Activated CD4-positive, alpha-beta T cell treated with anti-CD3 and anti-CD28 coated beads for 36 hours (primary cell): ENCODE data around the gene AP2A2. TPM values are rescaled to one million over a fixed set of nuclear protein-coding genes. Genes with fewer than 3 reads are reported as not detected.
A peak's percentile ranks its signal among the peaks of the same experiment; 100 is the strongest.

Experiments used
- ATAC-seq: fragments of 200-7000 bp; cut with Tn5 transposase; one replicate; pipeline ENCODE4 v1.10.0; 2021; ENCODE audit warnings: mild to moderate bottlenecking, moderate library complexity
- CTCF ChIA-PET: fragments of 350-600 bp; sonication (Branson Sonifier 250); formaldehyde crosslinking; loops from one replicate; lab custom pipeline; 2021; ENCODE audit warnings: antibody characterized with exemption; lab: Charles Lee
- POLR2A ChIA-PET: fragments of 350-600 bp; sonication (Branson Sonifier 250); formaldehyde crosslinking; loops from one replicate; lab custom pipeline; 2021; ENCODE audit warnings: antibody characterized with exemption, inconsistent platforms; lab: Charles Lee
- DNase-seq: peaks from one replicate; pipeline ENCODE4 v3.0.0-alpha.2; 2020
- H3K27ac Mint-ChIP-seq: one replicate; pipeline ENCODE4 v1.8.0; 2021; ENCODE audit warnings: mixed read lengths
- H3K27me3 Mint-ChIP-seq: one replicate; pipeline ENCODE4 v1.8.0; 2021; ENCODE audit warnings: mixed read lengths
- H3K36me3 Mint-ChIP-seq: one replicate; pipeline ENCODE4 v1.8.0; 2021; ENCODE audit warnings: low read depth, mixed read lengths
- H3K4me1 Mint-ChIP-seq: one replicate; pipeline ENCODE4 v1.8.0; 2021; ENCODE audit warnings: mixed read lengths
- H3K4me3 Mint-ChIP-seq: one replicate; pipeline ENCODE4 v1.8.0; 2021; ENCODE audit warnings: mild to moderate bottlenecking, moderate library complexity, mixed read lengths
- H3K9me3 Mint-ChIP-seq: one replicate; pipeline ENCODE4 v1.8.0; 2021; ENCODE audit warnings: low read depth, mixed read lengths
- intact Hi-C, 2 experiments: fragments of 100-400 bp; cut with DNase I in 1 of 2; cut with micrococcal nuclease in 1 of 2; formaldehyde crosslinking; loops; one replicate each; pipeline versions ENCODE4 v1.14.2 to v1.15.1; 2022 to 2024; cut with DNase I, micrococcal nuclease
- total RNA-seq, 2 experiments: library from RNA; stranded (reverse); gene quantifications; one replicate each; pipeline ENCODE4 v1.2.3, GENCODE V29; 2021

The AP2A2 gene
- total RNA-seq, 2 experiments from 2014 or later = 43.5 to 71.6 TPM

GRCh38 chr11:987671-988070 lies 62.0 kb downstream of the AP2A2 start:
- ChIA-PET POLR2A (interaction anchor here (0.7 kb wide), 1 partner anchor 9 kb away, joined by 9 read pairs; no protein-coding TSS in a partner anchor), CTCF (no interaction called here)
- no peaks in the 10 kb centered on the region for H3K4me1 Mint-ChIP-seq
- H3K4me3 Mint-ChIP-seq = no peak overlapping the region
- no peak for ATAC-seq
- peaks cover 24% of the 10 kb centered on the region for H3K36me3 Mint-ChIP-seq
- no peaks in the 10 kb centered on the region for H3K27me3 Mint-ChIP-seq
- no peaks in the 10 kb centered on the region for H3K9me3 Mint-ChIP-seq
- intact Hi-C loops = no loop called here
- DNase-seq = no peak
- no peak overlapping the region for H3K27ac Mint-ChIP-seq

- Mint-ChIP-seq H3K27me3 (no peaks in the 10 kb centered on the region), H3K4me3 (no peak overlapping the region), H3K36me3 (peaks cover 26% of the 10 kb centered on the region), H3K4me1 (peaks cover 1% of the 10 kb centered on the region), H3K27ac (no peak overlapping the region), H3K9me3 (no peaks in the 10 kb centered on the region)
- no peak for ATAC-seq
- intact Hi-C loops = no loop called here
- ChIA-PET CTCF (no interaction called here), POLR2A (no interaction called here)
- DNase-seq = no peak
Measured at GRCh38 chr11:990101-990500, 64.4 kb downstream of the AP2A2 start.

- Mint-ChIP-seq H3K4me3 (no peak overlapping the region), H3K36me3 (peaks cover 25% of the 10 kb centered on the region), H3K27me3 (no peaks in the 10 kb centered on the region), H3K27ac (no peak overlapping the region), H3K4me1 (peaks cover 6% of the 10 kb centered on the region), H3K9me3 (no peaks in the 10 kb centered on the region)
- ChIA-PET CTCF (no interaction called here), POLR2A (no interaction called here)
- ATAC-seq (no peak), DNase-seq (no peak)
- intact Hi-C loops = no loop called here
Measured at GRCh38 chr11:991034-991433, 65.4 kb downstream of the AP2A2 start.

DNA sequence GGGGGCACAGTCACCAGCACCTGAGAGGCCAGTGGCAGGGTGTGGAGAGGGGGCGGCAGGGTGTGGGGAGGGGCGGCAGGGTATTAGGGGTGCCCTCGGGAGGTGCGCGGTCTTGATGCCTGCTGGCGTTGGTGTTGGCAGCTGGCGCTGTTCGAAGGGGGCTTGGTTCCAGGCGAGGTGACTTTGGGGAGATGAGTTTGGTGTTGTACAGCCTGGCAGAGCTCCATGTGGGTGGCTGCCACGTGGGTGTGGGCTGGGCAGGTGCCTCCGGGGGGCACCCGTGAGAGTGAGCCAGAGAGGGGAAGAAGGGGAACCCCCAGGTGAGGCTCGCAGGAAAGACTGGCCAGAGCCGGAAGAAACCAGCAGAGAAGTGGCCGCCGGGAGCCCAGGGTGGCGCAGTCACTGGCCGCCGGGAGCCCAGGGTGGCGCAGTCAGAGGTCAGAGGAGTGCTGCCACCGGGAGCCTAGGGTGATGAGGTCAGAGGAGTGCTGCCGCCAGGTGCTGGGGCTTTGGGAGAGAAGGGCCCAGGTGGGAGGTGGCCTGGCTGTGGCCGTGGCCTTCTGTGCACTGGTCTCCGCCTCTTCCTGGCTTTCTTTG lies 66.1 kb downstream of the AP2A2 start:
- POLR2A ChIA-PET = no interaction called here

GRCh38 chr11:992577-992976 lies 66.9 kb downstream of the AP2A2 start:
- no peak overlapping the region for H3K27ac Mint-ChIP-seq
- no peak for ATAC-seq

More for the DNA sequence above, 66.1 kb downstream of the AP2A2 start:
- H3K9me3 Mint-ChIP-seq = no peaks in the 10 kb centered on the region
- no peak overlapping the region for H3K4me3 Mint-ChIP-seq
- no peak for ATAC-seq
- CTCF ChIA-PET = no interaction called here
- H3K27ac Mint-ChIP-seq = no peak overlapping the region
- H3K4me1 Mint-ChIP-seq = peaks cover 11% of the 10 kb centered on the region
- intact Hi-C loops = no loop called here
- DNase-seq = no peak
- no peaks in the 10 kb centered on the region for H3K27me3 Mint-ChIP-seq
- peaks cover 27% of the 10 kb centered on the region for H3K36me3 Mint-ChIP-seq

DNA sequence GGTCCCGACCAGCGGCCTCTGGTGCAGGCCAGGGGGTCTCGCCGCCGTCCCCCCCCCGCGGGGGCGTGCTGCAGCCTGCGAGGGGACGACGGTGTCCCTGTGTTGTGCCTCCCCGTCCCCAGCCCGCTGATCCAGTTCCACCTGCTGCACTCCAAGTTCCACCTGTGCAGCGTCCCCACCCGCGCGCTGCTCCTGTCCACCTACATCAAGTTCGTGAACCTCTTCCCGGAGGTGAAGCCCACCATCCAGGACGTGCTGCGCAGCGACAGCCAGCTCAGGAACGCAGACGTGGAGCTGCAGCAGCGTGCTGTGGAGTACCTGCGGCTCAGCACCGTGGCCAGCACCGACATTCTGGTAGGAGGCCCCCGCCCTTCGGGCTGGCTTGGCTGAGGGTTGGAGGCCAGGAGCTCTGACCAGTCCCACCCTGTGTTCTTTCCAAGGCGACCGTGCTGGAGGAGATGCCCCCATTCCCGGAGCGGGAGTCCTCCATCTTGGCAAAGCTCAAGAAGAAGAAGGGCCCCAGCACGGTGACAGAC lies 68.0 kb downstream of the AP2A2 start:
- H3K27me3 Mint-ChIP-seq = no peaks in the 10 kb centered on the region
- CTCF ChIA-PET = interaction anchor here (0.7 kb wide), 1 partner anchor 123 kb away, joined by 3 read pairs; no protein-coding TSS in a partner anchor
- intact Hi-C loops = no loop called here

More at GRCh38 chr11:992577-992976, 66.9 kb downstream of the AP2A2 start:
- Mint-ChIP-seq H3K9me3 (no peaks in the 10 kb centered on the region), H3K4me3 (no peak overlapping the region), H3K36me3 (peaks cover 27% of the 10 kb centered on the region), H3K4me1 (peaks cover 12% of the 10 kb centered on the region), H3K27me3 (no peaks in the 10 kb centered on the region)
- intact Hi-C loops = no loop called here
- ChIA-PET POLR2A (no interaction called here), CTCF (no interaction called here)
- DNase-seq = no peak

DNA sequence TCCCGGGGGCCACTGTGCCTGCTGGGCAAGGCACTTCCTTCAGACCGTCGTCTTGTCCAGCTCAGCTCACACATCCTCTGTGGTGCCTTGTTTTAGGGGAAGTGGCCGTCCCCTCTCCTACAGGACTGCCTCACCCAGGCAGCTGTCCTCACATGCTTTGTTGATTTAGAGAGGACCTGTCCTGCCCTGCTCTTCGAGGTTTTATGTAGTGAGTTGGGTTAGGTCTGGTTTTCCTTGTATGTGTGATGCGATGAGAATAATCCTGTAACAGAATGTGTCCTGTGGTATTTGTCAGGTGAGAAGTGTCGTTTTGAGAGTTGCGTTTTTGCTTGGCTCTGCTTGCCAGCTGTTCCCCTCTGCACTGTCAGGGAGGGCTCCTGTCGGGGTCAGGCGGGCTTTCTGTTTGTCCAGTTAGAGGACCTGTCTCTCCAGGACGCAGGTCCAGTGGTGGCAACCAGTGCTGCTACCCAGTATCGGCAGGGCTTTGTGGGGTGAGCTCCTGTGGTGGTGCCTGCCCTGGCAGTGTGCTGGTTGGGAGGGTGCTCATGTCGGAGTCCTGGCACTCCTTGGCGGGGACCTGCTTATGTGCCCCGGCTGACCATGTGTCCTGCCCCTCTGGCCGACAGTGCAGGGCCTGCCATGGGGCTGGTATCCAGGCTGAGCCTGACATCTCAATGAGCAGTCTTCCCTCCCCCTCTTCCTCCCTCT lies 69.5 kb downstream of the AP2A2 start:
- DNase-seq (no peak), ATAC-seq (peak; percentile 31)
- intact Hi-C loops = no loop called here
- H3K36me3 Mint-ChIP-seq = peaks cover 16% of the 10 kb centered on the region
- CTCF ChIA-PET = no interaction called here
- no peak overlapping the region for H3K27ac Mint-ChIP-seq
- no peaks in the 10 kb centered on the region for H3K9me3 Mint-ChIP-seq
- no peaks in the 10 kb centered on the region for H3K27me3 Mint-ChIP-seq
- POLR2A ChIA-PET = no interaction called here
- no peak overlapping the region for H3K4me3 Mint-ChIP-seq
- H3K4me1 Mint-ChIP-seq = peaks cover 12% of the 10 kb centered on the region

More for the DNA sequence above, 68.0 kb downstream of the AP2A2 start:
- POLR2A ChIA-PET = no interaction called here
- DNase-seq (no peak), ATAC-seq (no peak)
- Mint-ChIP-seq H3K27ac (no peak overlapping the region), H3K4me1 (peaks cover 12% of the 10 kb centered on the region), H3K36me3 (peaks cover 20% of the 10 kb centered on the region), H3K4me3 (no peak overlapping the region), H3K9me3 (no peaks in the 10 kb centered on the region)

DNA sequence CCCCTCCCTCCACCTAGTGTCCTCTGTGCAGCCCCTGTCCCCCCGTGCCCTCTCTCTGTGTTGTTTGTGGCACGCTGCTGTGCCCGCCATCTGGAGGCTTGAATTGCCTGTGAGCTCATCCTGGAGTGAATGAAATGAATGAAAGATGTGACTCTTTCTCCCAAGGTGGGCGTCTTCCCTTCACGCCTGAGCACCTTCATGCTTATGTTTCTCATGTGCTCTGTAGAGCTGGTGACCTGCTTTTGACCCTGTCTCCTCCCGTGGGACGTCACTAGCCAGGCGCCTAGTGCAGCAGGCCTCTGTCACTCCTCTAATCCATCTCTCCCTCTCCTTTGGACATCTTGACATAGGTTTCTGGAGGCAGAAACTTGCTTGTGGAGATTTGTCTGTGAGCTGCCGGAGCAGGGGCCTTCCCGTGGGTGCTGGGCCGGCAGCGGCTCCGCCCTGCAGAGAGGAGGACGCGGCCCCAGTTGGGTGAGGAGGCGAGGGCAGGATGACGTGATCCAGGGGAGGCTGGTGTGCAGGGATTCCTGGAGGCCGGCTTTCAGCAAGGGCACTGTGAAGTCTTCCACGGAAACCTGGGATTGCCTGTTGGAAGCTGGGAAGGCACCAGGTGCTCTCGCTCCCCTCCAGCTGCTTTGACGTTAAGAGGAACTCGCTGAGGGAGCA lies 70.2 kb downstream of the AP2A2 start:
- intact Hi-C loops = no loop called here
- Mint-ChIP-seq H3K27me3 (no peaks in the 10 kb centered on the region), H3K4me3 (no peak overlapping the region)

DNA sequence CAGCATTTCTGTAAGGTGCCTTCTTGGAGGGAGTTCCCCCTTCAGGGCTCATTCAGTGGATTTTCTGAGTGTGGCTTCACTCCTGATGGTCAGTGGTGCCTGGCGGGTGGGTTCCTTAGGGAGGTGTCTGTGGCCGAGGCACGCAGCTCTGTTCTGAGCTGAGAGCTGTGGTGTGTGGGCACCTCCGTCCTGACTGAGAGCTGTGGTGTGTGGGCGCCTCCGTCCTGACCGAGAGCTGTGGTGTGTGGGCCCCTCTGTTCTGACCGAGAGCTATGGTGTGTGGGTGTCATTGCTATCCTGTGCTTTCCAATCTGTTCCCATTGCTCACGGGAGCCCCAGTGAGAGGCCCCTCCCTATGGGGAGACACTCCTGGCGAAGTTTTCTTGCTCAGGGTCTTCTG lies 71.0 kb downstream of the AP2A2 start:
- DNase-seq (no peak), ATAC-seq (no peak)
- ChIA-PET CTCF (interaction anchor here (0.5 kb wide), 1 partner anchor 536 kb away, joined by 3 read pairs; no protein-coding TSS in a partner anchor), POLR2A (interaction anchor here (0.6 kb wide), 1 partner anchor 9 kb away, joined by 9 read pairs; no protein-coding TSS in a partner anchor)
- Mint-ChIP-seq H3K9me3 (no peaks in the 10 kb centered on the region), H3K4me1 (peaks cover 12% of the 10 kb centered on the region), H3K27me3 (no peaks in the 10 kb centered on the region), H3K36me3 (peaks cover 24% of the 10 kb centered on the region), H3K4me3 (no peak overlapping the region), H3K27ac (no peak overlapping the region)
- intact Hi-C loops = no loop called here

More for the DNA sequence above, 70.2 kb downstream of the AP2A2 start:
- Mint-ChIP-seq H3K36me3 (peaks cover 17% of the 10 kb centered on the region), H3K4me1 (peaks cover 12% of the 10 kb centered on the region), H3K9me3 (no peaks in the 10 kb centered on the region), H3K27ac (peak overlapping the region; percentile 39)
- ATAC-seq (peak; percentile 45), DNase-seq (peak; percentile 24)
- ChIA-PET POLR2A (no interaction called here), CTCF (interaction anchor here (0.5 kb wide), 1 partner anchor 537 kb away, joined by 3 read pairs; no protein-coding TSS in a partner anchor)

- POLR2A ChIA-PET = no interaction called here
- H3K36me3 Mint-ChIP-seq = peaks cover 25% of the 10 kb centered on the region
- H3K4me3 Mint-ChIP-seq = no peak overlapping the region
- ATAC-seq (no peak), DNase-seq (no peak)
- intact Hi-C loops = no loop called here
- H3K9me3 Mint-ChIP-seq = no peaks in the 10 kb centered on the region
- CTCF ChIA-PET = no interaction called here
- no peaks in the 10 kb centered on the region for H3K27me3 Mint-ChIP-seq
- peaks cover 12% of the 10 kb centered on the region for H3K4me1 Mint-ChIP-seq
- no peak overlapping the region for H3K27ac Mint-ChIP-seq
Measured at GRCh38 chr11:997907-998306, 72.2 kb downstream of the AP2A2 start.

DNA sequence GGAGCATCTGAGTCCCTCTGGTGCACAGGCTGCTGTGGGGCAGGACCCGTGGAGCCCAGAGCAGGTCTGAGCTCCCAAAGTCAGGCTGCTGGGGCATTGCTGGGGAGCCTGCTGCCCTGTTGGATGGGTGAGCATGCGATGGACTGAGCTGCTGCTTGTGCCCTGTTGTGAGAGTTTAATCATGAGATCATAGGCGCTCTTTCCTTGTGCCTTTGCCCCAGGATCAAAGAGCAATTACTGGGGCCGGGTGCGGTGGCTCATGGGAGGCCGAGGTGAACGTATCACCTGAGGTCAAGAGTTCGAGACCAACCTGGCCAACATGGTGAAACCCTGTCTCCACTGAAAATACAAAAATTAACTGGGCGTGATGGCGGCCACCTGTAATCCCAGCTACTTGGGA lies 73.3 kb downstream of the AP2A2 start:
- no peaks in the 10 kb centered on the region for H3K9me3 Mint-ChIP-seq
- ChIA-PET POLR2A (no interaction called here), CTCF (interaction anchor here (0.6 kb wide), 1 partner anchor 235 kb away, joined by 3 read pairs; no protein-coding TSS in a partner anchor)
- H3K36me3 Mint-ChIP-seq = peaks cover 22% of the 10 kb centered on the region
- no peak overlapping the region for H3K4me3 Mint-ChIP-seq
- H3K27me3 Mint-ChIP-seq = no peaks in the 10 kb centered on the region
- H3K27ac Mint-ChIP-seq = no peak overlapping the region
- DNase-seq = no peak
- peaks cover 12% of the 10 kb centered on the region for H3K4me1 Mint-ChIP-seq
- intact Hi-C loops = no loop called here
- ATAC-seq = no peak
